Inferior parietal cortex (tissue), 1 donor: Measurements from ENCODE around the gene KRT33B.

Experiments used
- DNase-seq: peaks from one replicate; pipeline ENCODE4 v3.0.0-alpha.2; 2016; ENCODE audit errors: extremely low spot score

The KRT33B gene

DNA sequence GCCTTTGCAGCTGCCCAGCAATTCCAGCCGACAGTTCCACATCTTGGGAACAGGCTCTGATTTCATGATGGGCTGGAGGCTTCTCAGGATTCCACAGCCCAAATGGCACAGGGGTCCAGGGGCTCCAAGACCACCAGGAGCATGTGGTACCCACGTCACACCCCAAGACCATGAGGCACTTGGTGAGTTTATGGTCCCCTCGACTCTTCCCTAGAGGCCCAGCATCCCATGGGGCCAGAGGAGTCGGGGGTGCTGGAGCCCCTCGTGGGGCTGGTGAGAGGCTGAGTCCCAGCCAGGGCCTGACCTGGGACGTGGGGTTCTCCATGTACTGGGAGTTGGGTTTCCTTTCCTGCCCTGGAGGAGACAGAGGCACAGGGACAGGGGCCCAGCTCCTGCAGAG is 44.0 kb downstream of the KRT33B start:
- no peak for DNase-seq

DNA sequence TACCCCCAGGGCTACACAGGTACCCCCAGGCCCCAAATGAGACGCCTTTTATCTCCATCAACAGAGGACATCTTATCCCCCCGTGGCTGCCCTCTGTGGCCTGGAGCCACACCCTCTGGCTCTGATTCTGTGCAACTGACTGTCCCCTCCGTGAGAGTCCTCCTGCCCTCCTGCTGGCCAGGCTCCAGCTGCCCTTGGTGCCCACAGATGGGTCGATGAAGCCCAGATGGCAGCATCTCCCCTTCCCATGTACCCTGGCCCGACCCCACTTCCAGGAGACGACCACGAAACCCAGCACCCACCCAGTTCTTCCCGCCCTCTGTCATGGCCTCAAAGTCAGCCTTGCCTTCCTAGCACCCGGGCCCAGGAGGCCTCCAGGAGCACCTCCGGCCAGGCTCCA is 44.5 kb downstream of the KRT33B start:
- DNase-seq, result no peak

DNA sequence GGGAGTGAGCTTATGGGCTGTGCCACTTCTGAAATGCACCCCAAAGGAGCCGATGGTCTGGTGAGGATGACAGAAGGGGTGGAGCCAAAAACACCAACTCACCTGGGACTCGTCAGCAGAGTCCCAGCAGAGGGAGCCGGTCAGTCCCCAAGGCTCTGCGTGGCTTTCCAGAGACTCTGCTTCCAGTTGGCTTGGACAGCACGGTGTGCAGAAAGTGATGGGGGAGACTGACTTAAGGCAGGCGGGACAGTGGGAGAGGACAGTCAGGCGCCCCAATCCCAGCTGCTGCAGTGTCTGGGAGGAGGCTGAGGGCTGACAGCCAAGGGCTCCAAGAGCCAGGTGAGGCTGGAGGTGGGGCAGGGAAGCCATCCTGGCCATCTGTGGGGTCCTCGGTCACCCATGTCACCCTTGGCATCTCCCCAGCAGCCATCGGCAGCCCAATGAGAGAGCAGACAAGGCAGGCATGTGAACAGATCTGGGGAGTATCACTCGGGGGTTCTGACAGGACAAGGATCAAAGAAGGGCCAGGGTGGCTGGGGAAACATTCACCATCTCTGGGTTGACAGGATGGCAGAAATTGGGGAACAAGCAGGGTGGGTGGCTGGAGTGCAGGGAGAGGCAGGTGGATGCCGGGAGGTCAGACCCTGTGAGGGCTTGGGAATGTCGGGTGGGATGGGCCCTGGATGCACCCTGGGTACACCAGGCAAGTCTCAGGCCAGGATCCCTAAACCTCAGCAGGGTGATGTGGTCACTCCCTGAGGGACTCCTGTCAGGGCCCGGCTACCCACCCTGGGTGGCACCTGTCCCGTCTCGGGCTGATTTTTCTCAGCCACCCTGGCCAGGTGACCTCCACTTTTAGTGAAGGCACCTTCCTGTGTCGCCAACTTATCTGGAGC is 45.2 kb downstream of the KRT33B start:
- no peak for DNase-seq

DNA sequence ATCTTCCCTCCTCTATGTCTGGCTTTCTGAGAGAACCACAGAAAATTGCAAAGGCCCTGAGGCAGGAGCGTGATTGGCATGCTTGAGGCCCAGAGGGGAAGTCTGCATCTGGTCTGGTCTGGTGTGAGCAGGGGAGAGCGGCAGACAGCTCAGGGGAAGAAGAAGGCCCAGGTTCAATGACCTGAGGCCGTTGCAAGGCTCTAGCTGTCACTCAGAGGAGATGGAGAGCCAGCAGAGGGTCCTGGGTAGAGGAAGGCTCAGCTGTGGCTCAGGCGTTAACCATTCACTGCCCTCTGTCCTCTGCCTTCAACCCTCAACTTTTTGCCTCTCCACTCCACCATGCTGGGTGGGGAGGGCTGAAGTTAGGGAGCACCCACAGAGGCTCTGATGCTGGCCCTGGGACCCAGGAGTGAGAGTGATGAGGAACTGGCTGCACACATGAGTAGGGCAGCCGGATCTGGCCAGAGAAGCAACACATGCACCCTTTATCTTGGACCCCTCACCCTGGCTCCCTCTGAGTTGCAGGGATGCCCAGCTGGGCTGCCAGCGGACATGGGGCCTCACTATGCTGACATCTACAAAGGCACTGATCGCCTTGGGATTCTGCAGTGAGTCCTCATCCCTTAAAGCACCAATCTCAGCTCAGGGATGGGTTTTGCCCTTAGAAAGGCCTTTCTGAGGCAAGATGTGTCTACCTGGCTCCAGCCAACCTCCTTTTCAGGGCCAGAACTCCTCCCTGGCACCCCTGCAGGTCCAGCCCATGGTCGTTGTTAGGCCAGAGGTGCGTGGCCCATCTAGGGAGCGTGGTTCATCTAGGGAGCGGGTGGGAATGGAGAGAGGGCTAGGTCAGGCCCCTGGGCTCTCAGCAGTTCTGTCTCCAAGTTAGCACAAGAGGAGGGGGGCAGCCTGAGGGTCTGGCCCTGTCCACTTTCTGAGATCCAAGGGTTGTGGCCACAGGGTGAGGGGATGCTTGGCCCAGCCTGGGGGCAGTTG is 46.4 kb downstream of the KRT33B start:
- no peak for DNase-seq

DNA sequence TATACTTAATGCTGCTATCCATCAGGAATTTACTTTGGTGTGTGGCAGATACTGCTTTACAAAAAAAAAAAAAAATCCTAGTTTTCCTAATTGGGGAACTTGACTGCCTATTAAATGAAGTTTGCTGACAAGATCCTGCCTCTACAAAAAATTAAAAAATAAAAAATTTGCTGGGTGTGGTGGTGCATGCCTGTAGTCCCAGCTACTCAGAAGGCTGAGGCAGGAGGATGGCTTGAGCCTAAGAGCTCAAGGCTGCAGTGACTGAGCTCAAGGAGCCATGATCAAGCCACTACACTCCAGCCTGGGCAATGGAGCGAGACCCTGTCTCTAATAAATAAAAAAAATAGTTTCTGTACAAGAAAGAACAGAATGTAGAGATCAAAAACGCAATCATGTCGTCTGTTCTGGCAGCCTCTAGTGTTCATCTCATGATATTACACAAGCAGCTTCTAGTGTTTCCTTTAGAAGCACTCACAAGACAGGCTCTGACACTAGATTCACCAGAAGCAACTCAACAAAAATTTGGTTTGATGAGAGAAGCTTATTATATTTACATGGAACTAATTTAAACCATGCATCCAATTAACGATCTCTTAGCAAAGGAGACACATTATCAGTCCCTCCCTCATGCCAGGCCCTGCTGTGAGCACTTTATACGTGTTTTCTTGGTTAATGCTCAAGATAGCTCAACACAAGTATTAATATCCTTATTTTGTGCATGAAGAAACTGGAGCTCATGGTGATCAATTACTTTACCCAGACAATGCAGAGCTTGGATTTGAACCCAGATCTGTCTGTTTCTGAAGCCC is 47.3 kb downstream of the KRT33B start:
- DNase-seq, result peak; percentile 29

DNA sequence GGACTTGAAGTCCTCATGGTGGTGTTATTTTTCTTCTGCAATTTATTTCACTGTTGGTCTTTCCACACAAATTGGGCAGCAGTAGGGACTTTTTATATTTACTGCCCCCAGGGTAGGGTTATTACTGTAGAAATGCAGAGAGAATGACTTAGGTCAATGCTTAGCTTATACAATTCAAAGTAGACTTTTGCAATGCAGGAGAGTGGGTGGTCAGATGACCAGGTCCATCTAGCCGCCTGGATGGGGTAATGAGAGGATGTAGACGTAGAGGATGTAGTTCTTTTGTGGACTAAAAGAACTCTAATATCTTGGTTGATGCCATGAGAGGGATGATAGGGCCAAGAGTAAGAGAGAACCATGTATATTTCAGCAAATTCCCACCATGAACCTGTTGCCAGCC is 51.4 kb downstream of the KRT33B start:
- DNase-seq, result no peak

DNA sequence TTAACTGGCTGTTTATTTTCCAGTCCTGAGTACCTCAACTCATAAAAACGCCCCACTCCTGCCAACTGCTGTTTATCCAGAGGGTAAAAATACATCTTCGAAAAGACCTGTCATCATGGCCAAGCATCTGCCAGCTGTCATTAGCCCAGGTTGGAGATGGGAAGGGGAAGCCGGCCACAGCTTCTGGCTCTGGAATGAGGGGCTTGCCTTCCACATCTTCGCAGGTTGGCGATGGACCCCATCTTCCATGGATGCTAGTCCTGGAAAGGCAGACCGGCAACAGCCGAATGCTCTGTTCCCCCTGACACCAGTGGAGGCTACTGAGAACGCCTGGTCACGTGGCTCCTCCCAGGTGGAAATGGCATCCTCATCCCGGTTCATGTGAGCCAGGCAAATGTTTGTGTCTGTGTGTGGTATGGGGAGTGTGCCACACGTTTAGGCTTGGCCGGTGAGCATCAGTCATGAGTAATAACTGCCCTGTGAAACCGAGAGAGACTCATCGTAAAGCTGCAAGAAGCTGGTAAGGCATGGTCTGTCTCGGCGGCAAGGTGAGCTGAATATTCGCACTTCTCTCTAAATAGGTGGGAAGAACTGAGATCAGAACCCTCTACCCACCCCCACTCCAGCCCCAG is 53.7 kb downstream of the KRT33B start:
- no peak for DNase-seq

DNA sequence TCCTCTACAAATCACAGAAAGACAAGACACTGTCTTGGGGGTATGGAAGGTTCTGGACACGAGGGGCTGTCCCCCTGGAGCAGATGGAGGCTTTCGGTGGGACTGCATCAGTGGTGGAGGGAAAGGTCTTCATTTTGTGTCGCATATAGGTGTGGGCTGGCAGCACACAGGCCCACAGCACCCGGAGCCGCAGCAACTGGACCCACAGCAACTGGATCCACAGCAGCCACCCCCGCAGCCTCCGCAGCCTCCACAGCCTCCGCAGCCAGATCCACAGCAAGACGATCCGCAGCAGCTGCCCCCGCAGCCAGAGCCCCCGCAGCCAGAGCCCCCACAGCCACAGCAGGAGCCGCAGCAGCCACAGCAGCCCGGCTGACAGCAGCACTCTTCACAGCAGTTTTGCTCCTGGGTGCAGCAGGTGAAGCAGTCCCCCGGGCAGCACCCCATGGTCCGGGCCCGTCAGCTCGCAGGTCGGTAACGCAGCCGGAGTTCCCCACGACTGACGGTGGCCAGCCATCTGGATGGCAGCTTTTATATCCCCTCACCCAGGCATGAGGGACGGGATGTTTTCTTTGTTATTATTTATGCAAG is 54.3 kb downstream of the KRT33B start, which contains the start of gene KRTAP17-1:
Gene KRTAP17-1, minus strand, starts transcription at position 507 of the 591 bp plus-strand sequence. Its CDS starts 60 bp downstream, at position 447.
- no peak for DNase-seq
